Measurements from ENCODE around the gene SLC7A6. TPM values are rescaled to one million over a fixed set of nuclear protein-coding genes. Genes with fewer than 3 reads are reported as not detected.

The SLC7A6 gene
- total RNA-seq, 2 donors from 2014 or later = 56.2 to 111 TPM

GRCh38 chr16:68255712-68256111 lies 8.6 kb upstream of the SLC7A6 start:
- no peak overlapping the region for H3K27ac Mint-ChIP-seq
- no peak overlapping the region for H3K4me3 Mint-ChIP-seq
- H3K27me3 Mint-ChIP-seq = no peaks in the 10 kb centered on the region
- ATAC-seq (no peak), DNase-seq (ENCODE audit: low spot score) (no peak)
- H3K9me3 Mint-ChIP-seq = no peaks in the 10 kb centered on the region
- no peaks in the 10 kb centered on the region for H3K36me3 Mint-ChIP-seq
- H3K4me1 Mint-ChIP-seq (ENCODE audit: low read depth in 2 of 2) = peaks cover 0 to 4% of the 10 kb centered on the region in 2 donors

- Mint-ChIP-seq H3K27me3 (no peaks in the 10 kb centered on the region), H3K9me3 (no peaks in the 10 kb centered on the region), H3K4me3 (no peak overlapping the region), H3K27ac (peak overlapping the region in 1 of 2 donors; percentile 45), H3K36me3 (no peaks in the 10 kb centered on the region), H3K4me1 (ENCODE audit: low read depth in 2 of 2) (peaks cover 0 to 4% of the 10 kb centered on the region in 2 donors)
- no peak for ATAC-seq
- DNase-seq (ENCODE audit: low spot score) = no peak
Observed at GRCh38 chr16:68257251-68257905, 6.9 kb upstream of the SLC7A6 start.

- Mint-ChIP-seq H3K27me3 (no peaks in the 10 kb centered on the region), H3K27ac (no peak overlapping the region), H3K9me3 (no peaks in the 10 kb centered on the region)
Observed at GRCh38 chr16:68257906-68258800, 6.2 kb upstream of the SLC7A6 start.

DNA sequence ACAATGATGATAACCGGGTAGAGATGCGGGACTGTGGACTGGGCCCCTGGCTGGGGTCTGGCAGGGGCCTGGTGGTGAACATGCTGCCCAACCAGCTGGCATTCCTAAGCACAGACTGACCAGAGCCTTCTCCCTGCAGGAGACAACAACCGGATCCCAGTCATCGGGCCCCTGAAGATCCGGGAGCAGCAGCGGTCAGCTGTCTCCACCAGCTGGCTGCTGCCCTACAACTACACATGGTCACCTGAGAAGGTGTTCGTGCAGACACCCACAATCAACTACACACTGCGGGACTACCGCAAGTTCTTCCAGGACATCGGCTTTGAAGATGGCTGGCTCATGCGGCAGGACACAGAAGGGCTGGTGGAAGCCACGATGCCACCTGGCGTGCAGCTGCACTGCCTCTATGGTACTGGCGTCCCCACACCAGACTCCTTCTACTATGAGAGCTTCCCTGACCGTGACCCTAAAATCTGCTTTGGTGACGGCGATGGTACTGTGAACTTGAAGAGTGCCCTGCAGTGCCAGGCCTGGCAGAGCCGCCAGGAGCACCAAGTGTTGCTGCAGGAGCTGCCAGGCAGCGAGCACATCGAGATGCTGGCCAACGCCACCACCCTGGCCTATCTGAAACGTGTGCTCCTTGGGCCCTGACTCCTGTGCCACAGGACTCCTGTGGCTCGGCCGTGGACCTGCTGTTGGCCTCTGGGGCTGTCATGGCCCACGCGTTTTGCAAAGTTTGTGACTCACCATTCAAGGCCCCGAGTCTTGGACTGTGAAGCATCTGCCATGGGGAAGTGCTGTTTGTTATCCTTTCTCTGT lies 5.1 kb upstream of the SLC7A6 start:
- no peak for DNase-seq (ENCODE audit: low spot score)
- no peak overlapping the region for H3K27ac Mint-ChIP-seq
- no peak overlapping the region for H3K4me3 Mint-ChIP-seq
- H3K27me3 Mint-ChIP-seq = no peaks in the 10 kb centered on the region
- ATAC-seq = no peak
- H3K36me3 Mint-ChIP-seq = no peaks in the 10 kb centered on the region
- no peaks in the 10 kb centered on the region for H3K9me3 Mint-ChIP-seq
- H3K4me1 Mint-ChIP-seq (ENCODE audit: low read depth in 2 of 2) = peaks cover 9 to 15% of the 10 kb centered on the region in 2 donors

More at GRCh38 chr16:68257906-68258800, 6.2 kb upstream of the SLC7A6 start:
- Mint-ChIP-seq H3K36me3 (no peaks in the 10 kb centered on the region), H3K4me1 (ENCODE audit: low read depth in 2 of 2) (peaks cover 2 to 6% of the 10 kb centered on the region in 2 donors), H3K4me3 (no peak overlapping the region)
- no peak for ATAC-seq
- no peak for DNase-seq (ENCODE audit: low spot score)

- Mint-ChIP-seq H3K27ac (peak overlapping the region; percentile 86 to 91), H3K36me3 (no peaks in the 10 kb centered on the region), H3K4me1 (ENCODE audit: low read depth in 2 of 2) (peaks cover 23 to 26% of the 10 kb centered on the region in 2 donors), H3K9me3 (no peaks in the 10 kb centered on the region), H3K27me3 (no peaks in the 10 kb centered on the region), H3K4me3 (peak overlapping the region; percentile 92)
- DNase-seq (ENCODE audit: low spot score) = no peak
- no peak for ATAC-seq
Observed at GRCh38 chr16:68263559-68264127, 683 bp upstream of the SLC7A6 start.

- H3K36me3 Mint-ChIP-seq = peaks cover 6% of the 10 kb centered on the region
- H3K27me3 Mint-ChIP-seq = no peaks in the 10 kb centered on the region
- no peak for ATAC-seq
- H3K4me1 Mint-ChIP-seq (ENCODE audit: low read depth in 2 of 2) = peaks cover 29 to 32% of the 10 kb centered on the region in 2 donors
- no peak for DNase-seq (ENCODE audit: low spot score)
- H3K4me3 Mint-ChIP-seq = peak overlapping the region; percentile 84
- no peaks in the 10 kb centered on the region for H3K9me3 Mint-ChIP-seq
- H3K27ac Mint-ChIP-seq = peak overlapping the region; percentile 86 to 91
Observed at GRCh38 chr16:68265078-68265920, 973 bp downstream of the SLC7A6 start.

DNA sequence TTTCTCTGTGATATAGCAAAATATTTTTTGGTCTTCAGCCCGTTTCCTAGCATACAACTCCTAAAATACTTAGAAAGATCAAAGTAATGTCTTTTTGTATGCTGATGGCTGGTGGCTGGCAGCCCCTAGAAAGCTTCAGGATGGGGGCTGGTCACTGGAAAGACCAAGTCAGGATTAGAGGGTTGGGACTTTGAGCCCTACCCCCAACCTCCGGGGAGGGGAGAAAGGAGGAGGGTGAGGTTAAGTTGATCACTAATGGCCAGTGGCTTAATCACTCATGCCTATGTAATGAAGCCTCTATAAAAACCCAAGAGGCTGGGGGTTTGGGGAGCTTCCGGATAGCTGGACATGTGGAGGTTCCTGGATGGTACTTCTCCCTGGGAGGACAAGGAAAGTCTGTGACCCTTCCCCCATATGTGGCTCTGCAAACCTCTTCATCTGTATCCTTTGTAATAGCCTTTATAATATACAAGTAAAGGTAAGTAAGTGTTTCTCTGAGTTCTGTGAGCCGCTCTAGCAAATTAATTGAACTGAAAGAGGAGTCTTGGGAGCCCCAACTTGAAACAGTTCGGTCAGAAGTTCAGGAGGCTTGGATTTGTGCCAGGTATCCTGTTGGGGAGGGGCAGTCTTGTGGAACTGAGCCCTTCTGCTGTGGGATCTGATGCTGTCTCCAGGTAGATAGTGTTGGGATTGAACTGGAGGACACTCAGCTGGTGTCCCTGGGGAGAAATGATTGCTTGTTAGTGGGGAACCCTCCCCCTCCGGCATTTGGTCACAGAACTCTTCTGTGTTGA lies 3.5 kb downstream of the SLC7A6 start:
- peak overlapping the region in 1 of 2 donors; percentile 57 for H3K27ac Mint-ChIP-seq
- ATAC-seq (no peak), DNase-seq (ENCODE audit: low spot score) (no peak)
- H3K27me3 Mint-ChIP-seq = no peaks in the 10 kb centered on the region
- no peaks in the 10 kb centered on the region for H3K9me3 Mint-ChIP-seq
- H3K4me1 Mint-ChIP-seq (ENCODE audit: low read depth in 2 of 2) = peaks cover 33 to 36% of the 10 kb centered on the region in 2 donors
- peaks cover 6% of the 10 kb centered on the region for H3K36me3 Mint-ChIP-seq
- no peak overlapping the region for H3K4me3 Mint-ChIP-seq

DNA sequence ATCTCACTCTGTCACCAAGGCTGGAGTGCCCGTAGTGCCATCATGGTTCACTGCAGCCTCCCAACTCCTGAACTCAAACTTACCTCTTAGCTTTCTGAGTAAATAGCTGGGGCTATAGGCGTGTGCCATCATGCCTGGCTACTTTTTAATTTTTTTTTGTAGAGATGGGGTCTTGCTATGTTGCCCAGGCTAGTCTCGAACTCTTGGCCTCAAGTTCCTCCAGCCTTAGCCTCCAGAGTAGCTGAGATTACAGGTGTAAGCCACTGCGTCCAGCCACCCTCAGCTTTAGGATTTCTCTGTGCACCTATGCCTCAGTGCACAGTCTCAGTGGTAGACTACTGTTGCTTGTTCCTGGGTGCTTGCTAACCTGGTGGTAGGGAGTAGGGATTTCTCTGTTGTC lies 5.5 kb downstream of the SLC7A6 start:
- H3K27me3 Mint-ChIP-seq = no peaks in the 10 kb centered on the region
- peaks cover 11% of the 10 kb centered on the region for H3K36me3 Mint-ChIP-seq
- ATAC-seq (no peak), DNase-seq (ENCODE audit: low spot score) (no peak)
- no peak overlapping the region for H3K4me3 Mint-ChIP-seq
- H3K4me1 Mint-ChIP-seq (ENCODE audit: low read depth in 2 of 2) = peaks cover 32 to 34% of the 10 kb centered on the region in 2 donors
- H3K9me3 Mint-ChIP-seq = no peaks in the 10 kb centered on the region
- peak overlapping the region in 1 of 2 donors; percentile 61 for H3K27ac Mint-ChIP-seq

- Mint-ChIP-seq H3K4me3 (no peak overlapping the region), H3K36me3 (peaks cover 11% of the 10 kb centered on the region), H3K27ac (peak overlapping the region in 1 of 2 donors; percentile 61), H3K9me3 (no peaks in the 10 kb centered on the region), H3K27me3 (no peaks in the 10 kb centered on the region), H3K4me1 (ENCODE audit: low read depth in 2 of 2) (peaks cover 26 to 29% of the 10 kb centered on the region in 2 donors)
- DNase-seq (ENCODE audit: low spot score) = no peak
- ATAC-seq = peak in 1 of 2 donors; percentile 59
Observed at GRCh38 chr16:68270353-68270752, 6.0 kb downstream of the SLC7A6 start.

- H3K4me3 Mint-ChIP-seq = no peak overlapping the region
- H3K36me3 Mint-ChIP-seq = peaks cover 11% of the 10 kb centered on the region
Observed at GRCh38 chr16:68272507-68273209, 8.3 kb downstream of the SLC7A6 start.

GRCh38 chr16:68273459-68273858 lies 9.1 kb downstream of the SLC7A6 start:
- DNase-seq (ENCODE audit: low spot score) (no peak), ATAC-seq (no peak)
- Mint-ChIP-seq H3K27ac (peak overlapping the region; percentile 57 to 87), H3K9me3 (no peaks in the 10 kb centered on the region), H3K4me3 (peak overlapping the region; percentile 3), H3K36me3 (peaks cover 11% of the 10 kb centered on the region), H3K4me1 (ENCODE audit: low read depth in 2 of 2) (peaks cover 30 to 31% of the 10 kb centered on the region in 2 donors), H3K27me3 (no peaks in the 10 kb centered on the region)

More at GRCh38 chr16:68272507-68273209, 8.3 kb downstream of the SLC7A6 start:
- Mint-ChIP-seq H3K9me3 (no peaks in the 10 kb centered on the region), H3K4me1 (ENCODE audit: low read depth in 2 of 2) (peaks cover 30 to 31% of the 10 kb centered on the region in 2 donors), H3K27me3 (no peaks in the 10 kb centered on the region), H3K27ac (peak overlapping the region; percentile 57 to 87)
- DNase-seq (ENCODE audit: low spot score) = no peak
- no peak for ATAC-seq

Data from natural killer cell treated with Interleukin-12 subunit alpha and Interleukin-12 subunit beta and Interleukin-15 and Interleukin-18, amount 100 ng/mL, for 72 hours (primary cell).